Gastrocnemius medialis (tissue), 4 donors: ENCODE measurements around the gene ABHD17B. TPM values are rescaled to one million over a fixed set of nuclear protein-coding genes. Genes with fewer than 3 reads are reported as not detected.

Source experiments
- ATAC-seq, 2 donors: fragments of 150-250 bp; one replicate each; pipeline ENCODE4 v1.9.1; 2016
- DNase-seq, 2 donors: peaks; one replicate each; pipeline ENCODE4 v3.0.0-alpha.2; 2019
- H3K27ac ChIP-seq, 4 donors: fragments of 200-600 bp; sonication (generic); 1 replicate in 1 of 4; 2 replicates in 3 of 4; pipeline ENCODE4 v1.5.1; 2016 to 2018; ENCODE audit warnings: mild to moderate bottlenecking in 2 of 4, moderate library complexity in 1 of 4
- H3K27me3 ChIP-seq, 3 donors: fragments of 200-600 bp; sonication (generic) in 2 of 3; 1 replicate in 1 of 3; 2 replicates in 2 of 3; pipeline versions ENCODE4 v1.5.1 to v1.6.0; 2016 to 2019; ENCODE audit warnings: mild to moderate bottlenecking in 1 of 3, moderate library complexity in 1 of 3
- H3K36me3 ChIP-seq, 2 donors: fragments of 200-600 bp; sonication (generic) in 1 of 2; one replicate each; pipeline ENCODE4 v1.5.1; 2017 to 2018
- H3K4me1 ChIP-seq, 2 donors: fragments of 200-600 bp; sonication (generic) in 1 of 2; one replicate each; pipeline ENCODE4 v1.5.1; 2016 to 2017; ENCODE audit warnings: mild to moderate bottlenecking in 2 of 2
- H3K4me3 ChIP-seq, 4 donors: fragments of 200-600 bp; sonication (generic) in 3 of 4; 1 replicate in 1 of 4; 2 replicates in 3 of 4; pipeline ENCODE4 v1.5.1; 2016 to 2019; ENCODE audit warnings: mild to moderate bottlenecking in 2 of 4
- H3K9me3 ChIP-seq, 3 donors: fragments of 200-600 bp; sonication (generic) in 2 of 3; 1 replicate in 1 of 3; 2 replicates in 2 of 3; pipeline ENCODE4 v1.5.1; 2016 to 2019
- CTCF ChIP-seq, 5 experiments: fragments of 450-650 bp in 3 of 5; fragments of 200-600 bp in 2 of 5; sonication (generic) in 2 of 5; IDR thresholded peaks in 4 of 5; conservative IDR thresholded peaks in 1 of 5; 1 replicate in 4 of 5; 2 replicates in 1 of 5; pipeline ENCODE4 v1.5.1; 2016 to 2019; ENCODE audit warnings: antibody characterized with exemption in 5 of 5, mild to moderate bottlenecking in 3 of 5, moderate library complexity in 3 of 5
- POLR2A ChIP-seq, 2 donors: fragments of 450-650 bp; IDR thresholded peaks; one replicate each; pipeline ENCODE4 v1.6.1; 2017; ENCODE audit warnings: antibody characterized with exemption in 2 of 2, mild to moderate bottlenecking in 2 of 2, moderate library complexity in 2 of 2
- in situ Hi-C, 4 donors: fragments of 200-750 bp; cut with MboI; loops; one replicate each; pipeline versions ENCODE4 v1.15.0 to v1.8.0; 2017; ENCODE audit warnings: low sequenced_read_pairs in 4 of 4
- intact Hi-C: fragments of 100-400 bp; cut with DNase I; formaldehyde crosslinking; loops from one replicate; pipeline ENCODE4 v1.15.1; 2023; ENCODE audit warnings: low total_unique reads
- total RNA-seq, 4 donors: library from RNA; depleted of rRNA; stranded (reverse); fragments of >200 nt; gene quantifications; one replicate each; pipeline versions ENCODE4 v1.1.0 to v1.2.3, GENCODE V29; 2016

The ABHD17B gene
- total RNA-seq, 4 donors from 2014 or later, result 20.7 to 35.0 (median 27.0) TPM

DNA sequence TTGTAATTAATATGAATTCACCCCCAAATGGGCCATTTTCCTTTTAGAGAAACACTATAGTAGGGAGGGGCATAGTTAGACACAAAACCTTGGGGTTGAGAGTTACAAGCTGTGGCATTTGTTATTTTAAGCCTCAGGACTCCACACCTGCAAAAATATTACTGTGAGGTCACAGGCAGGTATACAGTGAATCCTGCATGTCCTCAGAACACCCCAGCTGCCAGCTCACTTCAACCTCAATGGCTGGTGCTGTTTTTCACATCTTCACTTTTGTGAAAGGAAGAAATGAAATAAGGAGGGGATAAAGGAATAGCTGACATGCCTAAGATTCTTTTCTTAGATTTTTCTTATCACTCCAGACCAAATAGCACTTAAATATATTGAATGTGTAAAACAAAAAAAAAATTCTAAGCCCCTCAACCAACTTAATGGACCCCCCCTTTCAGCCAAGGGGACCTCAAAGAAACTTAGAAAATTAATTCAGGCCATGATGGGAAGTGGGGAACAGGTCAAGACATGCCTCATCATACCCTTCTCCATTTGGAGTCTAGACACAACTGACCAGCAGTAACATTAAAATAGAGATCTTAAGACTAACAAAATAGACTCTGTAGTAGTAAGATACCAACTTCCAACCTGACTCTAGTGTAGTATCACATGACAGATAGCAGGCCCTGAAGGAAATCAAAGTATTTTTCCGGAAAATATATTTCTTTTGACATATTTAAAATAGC lies 9.6 kb upstream of the ABHD17B start:
- no peak for DNase-seq
- Histone ChIP-seq H3K27me3 (no peaks in the 10 kb centered on the region), H3K4me3 (no peak overlapping the region), H3K36me3 (no peaks in the 10 kb centered on the region), H3K27ac (no peak overlapping the region), H3K9me3 (no peaks in the 10 kb centered on the region), H3K4me1 (peaks cover 8 to 16% of the 10 kb centered on the region in 2 donors)
- TF ChIP-seq CTCF (IDR thresholded peaks at IDR 0.05 in 4 of 5, conservative IDR thresholded peaks at IDR 0.05 in 1 of 5) (no peak), POLR2A (IDR thresholded peaks at IDR 0.05) (no peak)
- intact Hi-C loops, result no loop called here
- in situ Hi-C loops, result loop anchor here in 1 of 4 donors (25.0 kb wide), 1 partner anchor 667 kb away; no protein-coding TSS in a partner anchor
- ATAC-seq, result no peak

GRCh38 chr9:71918419-71918818 lies 7.4 kb upstream of the ABHD17B start:
- no peak for TF ChIP-seq CTCF (IDR thresholded peaks at IDR 0.05 in 4 of 5, conservative IDR thresholded peaks at IDR 0.05 in 1 of 5)
- no peak for TF ChIP-seq POLR2A (IDR thresholded peaks at IDR 0.05)
- H3K27ac ChIP-seq, result no peak overlapping the region
- H3K27me3 ChIP-seq, result no peaks in the 10 kb centered on the region
- intact Hi-C loops, result no loop called here
- H3K4me3 ChIP-seq, result no peak overlapping the region
- in situ Hi-C loops, result loop anchor here in 1 of 4 donors (25.0 kb wide), 1 partner anchor 669 kb away; no protein-coding TSS in a partner anchor
- H3K36me3 ChIP-seq, result no peaks in the 10 kb centered on the region
- peaks cover 11 to 18% of the 10 kb centered on the region in 2 donors for H3K4me1 ChIP-seq
- DNase-seq, result no peak
- ATAC-seq, result no peak
- no peaks in the 10 kb centered on the region for H3K9me3 ChIP-seq

GRCh38 chr9:71916834-71917534 lies 6.0 kb upstream of the ABHD17B start:
- no peaks in the 10 kb centered on the region for H3K27me3 ChIP-seq
- ATAC-seq (no peak), DNase-seq (no peak)
- no peak overlapping the region for H3K4me3 ChIP-seq
- intact Hi-C loops (no loop called here), in situ Hi-C loops (loop anchor here in 1 of 4 donors (25.0 kb wide), 1 partner anchor 670 kb away; no protein-coding TSS in a partner anchor)
- no peaks in the 10 kb centered on the region for H3K9me3 ChIP-seq
- TF ChIP-seq CTCF (IDR thresholded peaks at IDR 0.05 in 4 of 5, conservative IDR thresholded peaks at IDR 0.05 in 1 of 5) (no peak), POLR2A (IDR thresholded peaks at IDR 0.05) (no peak)
- H3K36me3 ChIP-seq, result no peaks in the 10 kb centered on the region
- no peak overlapping the region for H3K27ac ChIP-seq
- peaks cover 25 to 27% of the 10 kb centered on the region in 2 donors for H3K4me1 ChIP-seq

DNA sequence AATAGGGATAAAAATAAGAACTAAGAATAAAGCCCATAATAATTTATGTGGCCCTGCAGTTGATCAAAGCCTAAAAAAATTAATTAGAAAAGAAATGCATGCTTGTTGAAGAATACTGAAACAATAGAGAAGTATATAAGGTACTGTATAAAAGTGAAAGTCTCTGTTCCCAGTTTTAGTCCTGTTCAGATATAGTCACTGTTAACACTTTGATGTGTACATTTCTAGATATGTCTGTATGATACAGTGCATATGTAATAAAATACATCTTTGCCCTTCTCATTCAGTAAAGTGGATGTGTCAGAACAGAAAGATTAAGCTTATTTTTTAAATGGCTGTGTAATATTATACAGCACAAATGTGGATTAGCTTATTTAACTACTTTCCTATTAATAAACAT lies 4.5 kb upstream of the ABHD17B start:
- ATAC-seq (no peak), DNase-seq (no peak)
- Histone ChIP-seq H3K36me3 (no peaks in the 10 kb centered on the region), H3K4me1 (peaks cover 27% of the 10 kb centered on the region in 2 donors), H3K27ac (no peak overlapping the region), H3K4me3 (no peak overlapping the region), H3K9me3 (no peaks in the 10 kb centered on the region), H3K27me3 (no peaks in the 10 kb centered on the region)
- TF ChIP-seq CTCF (IDR thresholded peaks at IDR 0.05 in 4 of 5, conservative IDR thresholded peaks at IDR 0.05 in 1 of 5), result no peak
- no peak for TF ChIP-seq POLR2A (IDR thresholded peaks at IDR 0.05)
- in situ Hi-C loops, result loop anchor here in 1 of 4 donors (25.0 kb wide), 1 partner anchor 672 kb away; no protein-coding TSS in a partner anchor
- intact Hi-C loops, result no loop called here
